Raji (cell line): ENCODE results near the gene ASB18.

Source experiments
- POLR2A ChIP-seq: IDR thresholded peaks from 2 replicates; pipeline ENCODE4 v1.6.1; 2011; ENCODE audit warnings: low read depth, low read length, control low read depth; ENCODE audit not compliant: insufficient read depth

Gene ASB18

GRCh38 chr2:236264256-236264655, at the start of gene ASB18:
ASB18 (minus strand) TSS chr2:236264406; CDS start chr2:236264345, 61 bp downstream.
- TF ChIP-seq POLR2A: no peak

GRCh38 chr2:236311286-236311685, 47.1 kb upstream of the ASB18 start:
- no peak for TF ChIP-seq POLR2A

- no peak for TF ChIP-seq POLR2A
These were observed 45.4 kb upstream of the ASB18 start for GRCh38 chr2:236309669-236310029.

GRCh38 chr2:236308855-236309668, 44.9 kb upstream of the ASB18 start:
- TF ChIP-seq POLR2A: no peak

- TF ChIP-seq POLR2A: no peak
These were observed 43.4 kb upstream of the ASB18 start for GRCh38 chr2:236307641-236308040.

- no peak for TF ChIP-seq POLR2A
These were observed 42.8 kb upstream of the ASB18 start for GRCh38 chr2:236306825-236307540.

GRCh38 chr2:236305964-236306605, 41.9 kb upstream of the ASB18 start:
- TF ChIP-seq POLR2A: no peak

- TF ChIP-seq POLR2A: no peak
These were observed 41.3 kb upstream of the ASB18 start for GRCh38 chr2:236305531-236305930.

- TF ChIP-seq POLR2A: no peak
These were observed 39.7 kb upstream of the ASB18 start for GRCh38 chr2:236303935-236304334.

GRCh38 chr2:236302555-236302954, 38.3 kb upstream of the ASB18 start:
- no peak for TF ChIP-seq POLR2A

GRCh38 chr2:236298924-236299475, 34.8 kb upstream of the ASB18 start:
- TF ChIP-seq POLR2A: no peak

- TF ChIP-seq POLR2A: no peak
These were observed 31.3 kb upstream of the ASB18 start for GRCh38 chr2:236295481-236295880.

- no peak for TF ChIP-seq POLR2A
These were observed 30.4 kb upstream of the ASB18 start for GRCh38 chr2:236294647-236295046.

GRCh38 chr2:236293241-236293810, 29.1 kb upstream of the ASB18 start:
- no peak for TF ChIP-seq POLR2A

GRCh38 chr2:236291911-236292310, 27.7 kb upstream of the ASB18 start:
- TF ChIP-seq POLR2A: no peak

GRCh38 chr2:236291476-236291875, 27.3 kb upstream of the ASB18 start:
- no peak for TF ChIP-seq POLR2A
